VCaP (cell line): ENCODE measurements around the gene FBXW4.
"Not testable (repeated sequence)": the region's sequence is repeated elsewhere in the genome, so short reads cannot be mapped to it uniquely, and the experiment has no call there.

Experiments used
- H3K27ac ChIP-seq: fragments of 450-650 bp; 2 replicates; pipeline ENCODE4 v1.5.1; 2017
- TF ChIP-seq, protein P1 (sequence below): fragments of 450-650 bp; conservative IDR thresholded peaks from 2 replicates; pipeline ENCODE4 v1.5.1; 2017; ENCODE audit warnings: mild to moderate bottlenecking, moderate library complexity

FBXW4 gene

GRCh38 chr10:101643546-101643945 is 51.4 kb downstream of the FBXW4 start:
- no peak overlapping the region for H3K27ac ChIP-seq
- TF ChIP-seq, protein P1, sequence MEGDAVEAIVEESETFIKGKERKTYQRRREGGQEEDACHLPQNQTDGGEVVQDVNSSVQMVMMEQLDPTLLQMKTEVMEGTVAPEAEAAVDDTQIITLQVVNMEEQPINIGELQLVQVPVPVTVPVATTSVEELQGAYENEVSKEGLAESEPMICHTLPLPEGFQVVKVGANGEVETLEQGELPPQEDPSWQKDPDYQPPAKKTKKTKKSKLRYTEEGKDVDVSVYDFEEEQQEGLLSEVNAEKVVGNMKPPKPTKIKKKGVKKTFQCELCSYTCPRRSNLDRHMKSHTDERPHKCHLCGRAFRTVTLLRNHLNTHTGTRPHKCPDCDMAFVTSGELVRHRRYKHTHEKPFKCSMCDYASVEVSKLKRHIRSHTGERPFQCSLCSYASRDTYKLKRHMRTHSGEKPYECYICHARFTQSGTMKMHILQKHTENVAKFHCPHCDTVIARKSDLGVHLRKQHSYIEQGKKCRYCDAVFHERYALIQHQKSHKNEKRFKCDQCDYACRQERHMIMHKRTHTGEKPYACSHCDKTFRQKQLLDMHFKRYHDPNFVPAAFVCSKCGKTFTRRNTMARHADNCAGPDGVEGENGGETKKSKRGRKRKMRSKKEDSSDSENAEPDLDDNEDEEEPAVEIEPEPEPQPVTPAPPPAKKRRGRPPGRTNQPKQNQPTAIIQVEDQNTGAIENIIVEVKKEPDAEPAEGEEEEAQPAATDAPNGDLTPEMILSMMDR = no peak

GRCh38 chr10:101639141-101639900 is 55.6 kb downstream of the FBXW4 start:
- TF ChIP-seq, protein P1 = no peak
- no peak overlapping the region for H3K27ac ChIP-seq

- not testable (repeated sequence) for H3K27ac ChIP-seq
Observed at GRCh38 chr10:101633510-101633909, 61.5 kb downstream of the FBXW4 start.

- H3K27ac ChIP-seq = no peak overlapping the region
- TF ChIP-seq, protein P1 = no peak
Observed at GRCh38 chr10:101631821-101632475, 63.0 kb downstream of the FBXW4 start.

GRCh38 chr10:101630633-101630920 is 64.4 kb downstream of the FBXW4 start:
- TF ChIP-seq, protein P1 = no peak
- H3K27ac ChIP-seq = no peak overlapping the region

DNA sequence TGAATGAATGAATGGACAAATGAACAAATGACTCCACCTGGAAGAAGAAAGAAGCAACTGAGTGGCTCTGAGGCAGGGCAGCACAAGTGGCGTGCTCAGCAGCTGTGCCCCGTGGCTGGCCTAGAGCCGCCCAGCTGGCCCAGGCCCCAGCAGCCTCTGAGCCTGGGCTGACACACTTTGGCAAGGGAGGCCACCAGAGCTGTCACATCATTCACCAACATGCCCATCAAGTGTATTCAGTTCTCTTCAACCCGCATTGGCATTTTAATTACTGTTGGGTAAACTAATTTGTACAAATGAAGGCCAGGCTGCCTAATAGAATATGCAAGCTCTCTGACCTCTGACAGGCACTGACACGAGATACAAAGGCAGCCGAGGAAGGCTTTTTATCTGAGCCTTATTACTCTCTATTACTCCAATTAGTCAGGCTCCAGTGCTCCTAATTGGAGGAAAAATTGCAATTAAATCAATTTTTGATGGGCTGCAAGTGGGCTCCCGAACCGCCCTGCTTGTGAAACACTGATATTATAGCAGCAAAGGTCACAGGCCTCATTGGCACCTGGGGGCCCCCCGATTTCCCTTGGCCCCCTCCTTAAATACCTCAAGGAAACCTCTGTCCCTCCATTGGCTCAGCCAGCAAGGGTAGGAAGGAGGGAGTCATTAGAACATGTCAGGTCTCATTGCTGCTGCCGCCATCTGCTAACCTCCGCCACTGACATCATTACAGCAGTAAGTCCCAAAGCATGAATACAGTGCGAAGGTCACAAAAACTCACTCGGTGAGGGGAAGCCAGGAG is 64.9 kb downstream of the FBXW4 start:
- TF ChIP-seq, protein P1 = no peak
- no peak overlapping the region for H3K27ac ChIP-seq

GRCh38 chr10:101625821-101626412 is 69.1 kb downstream of the FBXW4 start:
- H3K27ac ChIP-seq = no peak overlapping the region
- TF ChIP-seq, protein P1 = no peak
